Parathyroid adenoma (tissue), 2 donors: ENCODE results near the gene ZFTA.

Source experiments
- H2AFZ ChIP-seq: fragments of 300-600 bp; sonication (generic); one replicate; pipeline ENCODE4 v1.7.0; 2017; ENCODE audit warnings: antibody characterized with exemption, mild to moderate bottlenecking
- H3K27ac ChIP-seq: fragments of 300-600 bp; sonication (generic); one replicate; pipeline ENCODE4 v1.7.0; 2017
- H3K27me3 ChIP-seq: fragments of 300-600 bp; sonication (generic); one replicate; pipeline ENCODE4 v1.7.0; 2017; ENCODE audit warnings: low read length; ENCODE audit not compliant: control insufficient read depth, insufficient read depth
- H3K36me3 ChIP-seq: fragments of 300-600 bp; sonication (generic); one replicate; pipeline ENCODE4 v1.7.0; 2017; ENCODE audit warnings: low read length; ENCODE audit not compliant: control insufficient read depth, insufficient read depth
- H3K4me1 ChIP-seq: fragments of 300-600 bp; sonication (generic); one replicate; pipeline ENCODE4 v1.7.0; 2017; ENCODE audit warnings: control low read depth
- H3K4me2 ChIP-seq: fragments of 300-600 bp; sonication (generic); one replicate; pipeline ENCODE4 v1.7.0; 2017; ENCODE audit warnings: low read length
- H3K4me3 ChIP-seq: fragments of 300-600 bp; sonication (generic); one replicate; pipeline ENCODE4 v1.7.0; 2017; ENCODE audit warnings: low read depth, low read length
- H3K79me2 ChIP-seq: fragments of 300-600 bp; sonication (generic); one replicate; pipeline ENCODE4 v1.7.0; 2017; ENCODE audit warnings: control low read depth
- H3K9ac ChIP-seq: fragments of 300-600 bp; sonication (generic); one replicate; pipeline ENCODE4 v1.7.0; 2017; ENCODE audit warnings: mild to moderate bottlenecking
- H3K9me3 ChIP-seq: fragments of 300-600 bp; sonication (generic); one replicate; pipeline ENCODE4 v1.7.0; 2017; ENCODE audit warnings: low read length; ENCODE audit not compliant: control insufficient read depth
- TF ChIP-seq, protein P1 (sequence below): fragments of 300-600 bp; sonication (generic); IDR thresholded peaks from one replicate; pipeline ENCODE4 v1.7.0; 2017; ENCODE audit warnings: antibody characterized with exemption, mild to moderate bottlenecking
- donor health status: primary hyperparathyroidism.

Gene ZFTA

DNA sequence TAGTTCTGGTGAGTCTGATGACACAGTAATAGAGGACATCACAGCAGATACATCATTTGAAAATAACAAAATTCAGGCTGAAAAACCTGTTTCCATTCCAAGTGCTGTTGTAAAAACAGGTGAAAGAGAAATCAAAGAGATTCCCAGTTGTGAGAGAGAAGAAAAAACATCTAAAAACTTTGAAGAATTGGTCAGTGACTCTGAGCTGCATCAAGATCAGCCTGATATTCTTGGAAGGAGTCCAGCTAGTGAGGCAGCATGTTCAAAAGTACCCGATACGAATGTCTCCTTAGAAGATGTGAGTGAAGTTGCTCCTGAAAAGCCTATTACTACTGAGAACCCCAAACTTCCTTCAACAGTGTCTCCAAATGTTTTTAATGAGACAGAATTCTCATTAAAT is 48.6 kb downstream of the ZFTA start:
- Histone ChIP-seq H3K79me2 (peaks cover 3% of the 10 kb centered on the region), H3K27ac (no peak overlapping the region), H3K9ac (no peak overlapping the region), H2AFZ (no peak overlapping the region), H3K4me1 (no peaks in the 10 kb centered on the region), H3K4me2 (no peak overlapping the region), H3K4me3 (no peak overlapping the region), H3K9me3 (no peaks in the 10 kb centered on the region), H3K27me3 (no peaks in the 10 kb centered on the region), H3K36me3 (no peaks in the 10 kb centered on the region)
- TF ChIP-seq, protein P1, sequence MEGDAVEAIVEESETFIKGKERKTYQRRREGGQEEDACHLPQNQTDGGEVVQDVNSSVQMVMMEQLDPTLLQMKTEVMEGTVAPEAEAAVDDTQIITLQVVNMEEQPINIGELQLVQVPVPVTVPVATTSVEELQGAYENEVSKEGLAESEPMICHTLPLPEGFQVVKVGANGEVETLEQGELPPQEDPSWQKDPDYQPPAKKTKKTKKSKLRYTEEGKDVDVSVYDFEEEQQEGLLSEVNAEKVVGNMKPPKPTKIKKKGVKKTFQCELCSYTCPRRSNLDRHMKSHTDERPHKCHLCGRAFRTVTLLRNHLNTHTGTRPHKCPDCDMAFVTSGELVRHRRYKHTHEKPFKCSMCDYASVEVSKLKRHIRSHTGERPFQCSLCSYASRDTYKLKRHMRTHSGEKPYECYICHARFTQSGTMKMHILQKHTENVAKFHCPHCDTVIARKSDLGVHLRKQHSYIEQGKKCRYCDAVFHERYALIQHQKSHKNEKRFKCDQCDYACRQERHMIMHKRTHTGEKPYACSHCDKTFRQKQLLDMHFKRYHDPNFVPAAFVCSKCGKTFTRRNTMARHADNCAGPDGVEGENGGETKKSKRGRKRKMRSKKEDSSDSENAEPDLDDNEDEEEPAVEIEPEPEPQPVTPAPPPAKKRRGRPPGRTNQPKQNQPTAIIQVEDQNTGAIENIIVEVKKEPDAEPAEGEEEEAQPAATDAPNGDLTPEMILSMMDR = no peak

GRCh38 chr11:63719001-63719400 is 49.6 kb downstream of the ZFTA start:
- Histone ChIP-seq H3K4me3 (no peak overlapping the region), H3K36me3 (no peaks in the 10 kb centered on the region), H3K9me3 (no peaks in the 10 kb centered on the region), H3K4me2 (no peak overlapping the region), H3K4me1 (no peaks in the 10 kb centered on the region), H3K27ac (no peak overlapping the region), H3K9ac (no peak overlapping the region), H3K79me2 (peaks cover 3% of the 10 kb centered on the region), H3K27me3 (no peaks in the 10 kb centered on the region), H2AFZ (no peak overlapping the region)
- TF ChIP-seq, protein P1 = no peak
